ENCODE data around the gene B4GALNT3.

B4GALNT3 gene

DNA sequence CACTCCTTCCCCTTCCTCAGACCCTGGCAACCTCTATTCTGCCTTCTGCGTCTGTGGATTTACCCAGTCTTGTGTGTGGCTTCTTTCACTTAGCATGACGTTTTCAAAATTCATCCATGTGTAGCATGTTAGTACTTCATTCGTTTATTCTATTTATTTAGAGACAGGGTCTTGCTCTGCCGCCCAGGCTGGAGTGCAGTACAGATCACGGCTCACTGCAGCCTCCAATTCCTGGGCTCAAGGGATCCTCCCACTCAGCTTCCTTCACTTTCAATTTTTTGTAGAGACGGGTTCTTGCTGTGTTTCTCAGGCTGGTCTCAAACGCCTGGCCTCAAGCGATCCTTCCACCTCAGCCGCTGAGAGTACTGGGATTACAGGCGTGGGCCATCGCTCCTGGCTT is 37.0 kb downstream of the B4GALNT3 start:
- TF ChIP-seq SIN3A (IDR thresholded peaks at IDR 0.05; ENCODE audit: borderline replicate concordance, insufficient read depth, low read length) (no peak), FOXP2 (optimal IDR thresholded peaks at IDR 0.05; ENCODE audit: borderline replicate concordance, extremely low read depth, extremely low read length, insufficient read depth) (no peak), TAF1 (IDR thresholded peaks at IDR 0.05; ENCODE audit: borderline replicate concordance, insufficient read depth, low read length) (no peak), POLR2AphosphoS5 (IDR thresholded peaks at IDR 0.05; ENCODE audit: low read depth, low read length) (no peak)
- TF ChIP-seq, protein P1, sequence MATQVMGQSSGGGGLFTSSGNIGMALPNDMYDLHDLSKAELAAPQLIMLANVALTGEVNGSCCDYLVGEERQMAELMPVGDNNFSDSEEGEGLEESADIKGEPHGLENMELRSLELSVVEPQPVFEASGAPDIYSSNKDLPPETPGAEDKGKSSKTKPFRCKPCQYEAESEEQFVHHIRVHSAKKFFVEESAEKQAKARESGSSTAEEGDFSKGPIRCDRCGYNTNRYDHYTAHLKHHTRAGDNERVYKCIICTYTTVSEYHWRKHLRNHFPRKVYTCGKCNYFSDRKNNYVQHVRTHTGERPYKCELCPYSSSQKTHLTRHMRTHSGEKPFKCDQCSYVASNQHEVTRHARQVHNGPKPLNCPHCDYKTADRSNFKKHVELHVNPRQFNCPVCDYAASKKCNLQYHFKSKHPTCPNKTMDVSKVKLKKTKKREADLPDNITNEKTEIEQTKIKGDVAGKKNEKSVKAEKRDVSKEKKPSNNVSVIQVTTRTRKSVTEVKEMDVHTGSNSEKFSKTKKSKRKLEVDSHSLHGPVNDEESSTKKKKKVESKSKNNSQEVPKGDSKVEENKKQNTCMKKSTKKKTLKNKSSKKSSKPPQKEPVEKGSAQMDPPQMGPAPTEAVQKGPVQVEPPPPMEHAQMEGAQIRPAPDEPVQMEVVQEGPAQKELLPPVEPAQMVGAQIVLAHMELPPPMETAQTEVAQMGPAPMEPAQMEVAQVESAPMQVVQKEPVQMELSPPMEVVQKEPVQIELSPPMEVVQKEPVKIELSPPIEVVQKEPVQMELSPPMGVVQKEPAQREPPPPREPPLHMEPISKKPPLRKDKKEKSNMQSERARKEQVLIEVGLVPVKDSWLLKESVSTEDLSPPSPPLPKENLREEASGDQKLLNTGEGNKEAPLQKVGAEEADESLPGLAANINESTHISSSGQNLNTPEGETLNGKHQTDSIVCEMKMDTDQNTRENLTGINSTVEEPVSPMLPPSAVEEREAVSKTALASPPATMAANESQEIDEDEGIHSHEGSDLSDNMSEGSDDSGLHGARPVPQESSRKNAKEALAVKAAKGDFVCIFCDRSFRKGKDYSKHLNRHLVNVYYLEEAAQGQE (IDR thresholded peaks at IDR 0.05; ENCODE audit: insufficient read depth in 1 of 2, low read depth in 2 of 2, low read length in 2 of 2): no peak

GRCh38 chr12:497501-498160 is 37.9 kb downstream of the B4GALNT3 start:
- TF ChIP-seq, protein P1 (IDR thresholded peaks at IDR 0.05; ENCODE audit: insufficient read depth in 1 of 2, low read depth in 2 of 2, low read length in 2 of 2): no peak
- no peak for TF ChIP-seq POLR2AphosphoS5 (IDR thresholded peaks at IDR 0.05; ENCODE audit: low read depth, low read length)
- no peak for TF ChIP-seq FOXP2 (optimal IDR thresholded peaks at IDR 0.05; ENCODE audit: borderline replicate concordance, extremely low read depth, extremely low read length, insufficient read depth)
- no peak for TF ChIP-seq TAF1 (IDR thresholded peaks at IDR 0.05; ENCODE audit: borderline replicate concordance, insufficient read depth, low read length)
- no peak for TF ChIP-seq SIN3A (IDR thresholded peaks at IDR 0.05; ENCODE audit: borderline replicate concordance, insufficient read depth, low read length)

GRCh38 chr12:499837-500458 is 40.2 kb downstream of the B4GALNT3 start:
- no peak for TF ChIP-seq POLR2AphosphoS5 (IDR thresholded peaks at IDR 0.05; ENCODE audit: low read depth, low read length)
- no peak for TF ChIP-seq SIN3A (IDR thresholded peaks at IDR 0.05; ENCODE audit: borderline replicate concordance, insufficient read depth, low read length)
- TF ChIP-seq TAF1 (IDR thresholded peaks at IDR 0.05; ENCODE audit: borderline replicate concordance, insufficient read depth, low read length): no peak

DNA sequence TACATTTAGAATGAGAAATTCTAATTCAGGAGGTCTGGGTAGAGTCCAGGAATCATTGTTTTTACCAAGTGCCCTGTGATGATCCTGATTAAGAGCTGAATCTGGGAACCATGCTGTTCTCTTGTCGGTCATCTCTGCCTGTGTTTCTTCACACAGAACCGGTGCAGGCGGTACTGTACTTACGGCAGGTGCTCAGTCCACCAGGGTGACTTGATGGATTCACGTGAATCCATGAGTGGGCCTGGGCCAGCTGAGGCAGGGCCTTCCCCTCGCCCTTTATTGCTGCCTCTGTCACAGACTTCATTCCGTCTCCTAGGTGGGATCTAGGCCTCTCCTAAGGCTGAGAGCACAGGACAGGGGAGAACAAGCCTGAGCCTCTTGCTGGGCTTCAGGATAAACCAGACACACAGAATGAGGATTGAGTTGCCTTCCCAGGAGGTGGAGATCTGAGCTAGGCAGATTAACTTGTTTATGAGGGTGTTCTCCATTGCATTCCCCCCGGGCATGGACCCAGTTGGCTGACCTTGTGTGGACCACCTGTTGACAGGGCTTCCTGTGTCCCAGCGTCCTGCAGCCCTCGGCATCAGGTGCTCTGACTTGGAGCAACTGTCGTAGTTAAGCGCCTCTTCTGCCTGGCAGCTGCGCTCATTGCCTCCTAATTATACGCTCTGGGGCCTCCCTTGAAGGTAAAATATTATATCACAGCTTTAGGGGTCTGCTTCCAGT is 42.1 kb downstream of the B4GALNT3 start:
- TF ChIP-seq SIN3A (IDR thresholded peaks at IDR 0.05; ENCODE audit: borderline replicate concordance, insufficient read depth, low read length) (no peak), TAF1 (IDR thresholded peaks at IDR 0.05; ENCODE audit: borderline replicate concordance, insufficient read depth, low read length) (no peak), FOXP2 (optimal IDR thresholded peaks at IDR 0.05; ENCODE audit: borderline replicate concordance, extremely low read depth, extremely low read length, insufficient read depth) (no peak)
- TF ChIP-seq, protein P1 (IDR thresholded peaks at IDR 0.05; ENCODE audit: insufficient read depth in 1 of 2, low read depth in 2 of 2, low read length in 2 of 2): no peak

DNA sequence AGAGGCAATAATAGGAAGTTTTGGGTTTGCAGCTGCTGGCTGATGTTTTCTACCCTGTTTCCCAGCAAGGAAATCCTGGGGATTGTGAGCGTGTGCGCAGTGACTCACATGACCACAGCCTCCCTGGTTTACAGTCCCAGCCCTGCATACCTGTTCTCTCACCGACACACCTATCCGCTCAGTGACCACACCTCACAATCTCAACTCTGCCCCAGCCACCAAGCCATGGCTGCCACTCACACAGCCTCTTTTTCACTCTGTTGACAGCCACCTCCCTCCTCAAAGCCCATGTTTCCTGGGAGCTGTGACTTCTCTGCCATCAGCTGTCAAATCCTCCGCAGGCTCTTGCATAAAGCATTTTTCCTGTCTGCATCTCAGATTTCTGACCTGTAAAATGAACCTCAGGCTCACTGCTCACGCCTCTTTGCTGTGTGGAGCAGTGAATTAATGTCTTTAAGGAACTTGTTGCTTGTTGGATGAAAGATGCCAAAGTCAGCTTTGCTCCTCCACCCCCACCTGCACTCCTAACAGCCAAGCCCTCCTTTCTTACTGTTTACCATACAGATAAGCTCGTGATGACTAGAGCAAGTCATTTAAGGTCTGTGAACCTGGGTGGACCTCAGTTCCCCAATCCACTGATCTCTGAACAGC is 43.5 kb downstream of the B4GALNT3 start:
- TF ChIP-seq FOXP2 (optimal IDR thresholded peaks at IDR 0.05; ENCODE audit: borderline replicate concordance, extremely low read depth, extremely low read length, insufficient read depth) (peak; percentile 55), SIN3A (IDR thresholded peaks at IDR 0.05; ENCODE audit: borderline replicate concordance, insufficient read depth, low read length) (no peak)

All from PFSK-1 (cell line).